A549 (cell line): Measurements from ENCODE around the gene P2RY13. TPM values are rescaled to one million over a fixed set of nuclear protein-coding genes. Genes with fewer than 3 reads are reported as not detected.

Experiments used
- ATAC-seq, 2 experiments: fragments of 200-7000 bp in 1 of 2; fragments of >200 bp in 1 of 2; cut with Nextera tagmentation in 1 of 2; cut with Tn5 transposase in 1 of 2; 3 replicates each; pipeline versions ENCODE4 v1.8.0 to v1.9.1; 2018 to 2020; ENCODE audit warnings: mild to moderate bottlenecking in 1 of 2, moderate library complexity in 1 of 2
- CTCF ChIA-PET: fragments of 300-600 bp; sonication (Branson Sonifier 250); formaldehyde crosslinking; extraction: SDS; loops from one replicate; lab custom pipeline; 2021; ENCODE audit warnings: antibody characterized with exemption, inconsistent platforms; lab: Yijun Ruan, JAX
- POLR2A ChIA-PET: fragments of 350-600 bp; formaldehyde crosslinking; extraction: SDS; loops from one replicate; lab custom pipeline; 2021; ENCODE audit warnings: antibody characterized with exemption, inconsistent platforms; lab: Yijun Ruan, JAX
- DNase-seq, 2 experiments: peaks; one replicate each; pipeline versions ENCODE4 v3.0.0 to v3.0.0-alpha.2; 2011 to 2016; ENCODE audit warnings: low read depth in 1 of 2, low spot score in 1 of 2
- FAIRE-seq: peaks from 2 replicates; lab custom pipeline; 2011; peaks lifted over from hg19 to GRCh38; lab: Jason Lieb, UNC
- H3K27ac ChIP-seq, 2 experiments: fragments of >200 bp; sonication (Bioruptor Twin); formaldehyde crosslinking; 3 replicates each; pipeline ENCODE4 v1.5.1; 2016 to 2017
- H3K4me1 ChIP-seq: fragments of >200 bp; sonication (Bioruptor Twin); formaldehyde crosslinking; 3 replicates; pipeline ENCODE4 v1.6.1; 2016
- H3K4me2 ChIP-seq: fragments of >200 bp; sonication (Bioruptor Twin); formaldehyde crosslinking; 3 replicates; pipeline ENCODE4 v1.6.1; 2016
- H3K4me3 ChIP-seq: fragments of >200 bp; sonication (Bioruptor Twin); formaldehyde crosslinking; 3 replicates; pipeline ENCODE4 v1.5.1; 2016
- H3K9me3 ChIP-seq: fragments of >200 bp; sonication (Bioruptor Twin); formaldehyde crosslinking; 3 replicates; pipeline ENCODE4 v1.6.1; 2016
- BCL3 ChIP-seq: fragments of >200 bp; sonication (Bioruptor Twin); formaldehyde crosslinking; IDR thresholded peaks from 3 replicates; pipeline ENCODE4 v1.6.1; 2016
- CHD4 ChIP-seq: fragments of 200-600 bp; sonication (generic); IDR thresholded peaks from 2 replicates; pipeline ENCODE4 v1.6.1; 2016; ENCODE audit warnings: antibody characterized with exemption, mild to moderate bottlenecking, borderline replicate concordance
- EHF ChIP-seq: fragments of 250-450 bp; sonication (Bioruptor Pico); IDR thresholded peaks from 2 replicates; pipeline ENCODE4 v1.5.0; 2020; ENCODE audit warnings: mild to moderate bottlenecking
- EHMT2 ChIP-seq: fragments of 200-600 bp; sonication (generic); IDR thresholded peaks from 2 replicates; pipeline ENCODE4 v1.6.1; 2016; ENCODE audit warnings: antibody characterized with exemption, low read depth, mild to moderate bottlenecking, moderate library complexity
- ELK1 ChIP-seq: fragments of 150-350 bp; IDR thresholded peaks from 2 replicates; pipeline ENCODE4 v1.6.1; 2014; ENCODE audit warnings: low read depth, mild to moderate bottlenecking, low read length
- FOSL2 ChIP-seq, 2 experiments: fragments of 450-650 bp in 1 of 2; fragments of >200 bp in 1 of 2; sonication (Bioruptor Twin) in 1 of 2; formaldehyde crosslinking; IDR thresholded peaks; 2 replicates each; pipeline versions ENCODE4 v1.5.0 to v1.6.1; 2016 to 2020; ENCODE audit warnings: mild to moderate bottlenecking in 1 of 2, moderate library complexity in 1 of 2
- HES2 ChIP-seq: fragments of >200 bp; sonication (Bioruptor Twin); formaldehyde crosslinking; IDR thresholded peaks from 2 replicates; pipeline ENCODE4 v1.6.1; 2016
- HMGXB4 ChIP-seq: fragments of 250-450 bp; sonication (Bioruptor Pico); IDR thresholded peaks from 2 replicates; pipeline ENCODE4 v1.5.0; 2021; ENCODE audit warnings: mild to moderate bottlenecking, moderate library complexity, borderline replicate concordance
- HOXB13 ChIP-seq: fragments of 250-450 bp; sonication (Bioruptor Pico); IDR thresholded peaks from 2 replicates; pipeline ENCODE4 v1.5.0; 2020; ENCODE audit warnings: low read depth, mild to moderate bottlenecking, moderate library complexity
- KDM1A ChIP-seq: fragments of 200-600 bp; sonication (generic); IDR thresholded peaks from 2 replicates; pipeline ENCODE4 v1.6.1; 2016; ENCODE audit warnings: low read depth, mild to moderate bottlenecking
- KDM5A ChIP-seq: fragments of 200-600 bp; sonication (generic); IDR thresholded peaks from 2 replicates; pipeline ENCODE4 v1.6.1; 2016; ENCODE audit warnings: antibody characterized with exemption, mild to moderate bottlenecking
- MAFK ChIP-seq: fragments of 450-650 bp; IDR thresholded peaks from 2 replicates; pipeline ENCODE4 v1.6.1; 2014; ENCODE audit not compliant: partially characterized antibody
- MAZ ChIP-seq: fragments of 150-350 bp; IDR thresholded peaks from 2 replicates; pipeline ENCODE4 v1.6.1; 2014; ENCODE audit warnings: antibody characterized with exemption, low read depth, low read length, borderline replicate concordance
- RAD21 ChIP-seq, 2 experiments: fragments of >200 bp in 1 of 2; sonication (Bioruptor Twin) in 1 of 2; formaldehyde crosslinking in 1 of 2; IDR thresholded peaks in 1 of 2; conservative IDR thresholded peaks in 1 of 2; 2 replicates in 1 of 2; 3 replicates in 1 of 2; pipeline ENCODE4 v1.6.1; 2012 to 2018; ENCODE audit warnings: inconsistent platforms in 1 of 2
- RARB ChIP-seq: fragments of 250-450 bp; sonication (Bioruptor Pico); IDR thresholded peaks from 2 replicates; pipeline ENCODE4 v1.8.0; 2021; ENCODE audit warnings: mild to moderate bottlenecking, moderate library complexity
- REST ChIP-seq: fragments of 200-600 bp; sonication (generic); IDR thresholded peaks from 2 replicates; pipeline ENCODE4 v1.6.1; 2016; ENCODE audit warnings: antibody characterized with exemption, mild to moderate bottlenecking, moderate library complexity
- RFX5 ChIP-seq: fragments of 450-650 bp; IDR thresholded peaks from 2 replicates; pipeline ENCODE4 v1.7.1; 2014; ENCODE audit warnings: antibody characterized with exemption, mild to moderate bottlenecking, moderate library complexity
- RNF2 ChIP-seq: fragments of 200-600 bp; sonication (generic); IDR thresholded peaks from 2 replicates; pipeline ENCODE4 v1.6.1; 2016; ENCODE audit warnings: low read depth, mild to moderate bottlenecking, antibody characterized with exemption, moderate library complexity, borderline replicate concordance
- WGBS: methylation state at CpG from one replicate; pipeline ENCODE4 v1.1.6; 2017; ENCODE audit errors: missing lambda C conversion rate; 5-methylcytosine and 5-hydroxymethylcytosine counted together
- polyA plus RNA-seq, 4 experiments: library from polyadenylated mRNA; depleted of rRNA in 3 of 4; stranded (reverse); fragments of >200 nt; fragmentation: RNase III in 1 of 4; extraction: RNeasy Plus Mini Kit Qiagen cat#74134 plus additional on column Dnase treatment in 1 of 4; gene quantifications; 2 replicates in 3 of 4; 3 replicates in 1 of 4; pipeline ENCODE4 v1.2.3, GENCODE V29; 2011 to 2017

The P2RY13 gene
- polyA plus RNA-seq, 2 of the 4 experiments (the other 2 are of a cell fraction): not detected

GRCh38 chr3:151331696-151332095, 2.3 kb upstream of the P2RY13 start:
- Histone ChIP-seq H3K4me3 (no peak overlapping the region), H3K4me1 (peaks cover 13% of the 10 kb centered on the region; the same call in 2 of the 3 replicates), H3K9me3 (no peaks in the 10 kb centered on the region), H3K4me2 (no peak overlapping the region), H3K27ac (no peak overlapping the region)
- no peak for DNase-seq
- TF ChIP-seq RARB: no peak
- TF ChIP-seq EHF (CRISPR knock-in tag): no peak
- TF ChIP-seq ELK1: no peak
- ATAC-seq: no peak
- CTCF ChIA-PET: interaction anchor here (1.3 to 1.6 kb wide), 2 partner anchors 27 to 104 kb away, joined by 4 to 5 read pairs; no protein-coding TSS in a partner anchor
- no peak for FAIRE-seq
- 83% methylated on average over 2 of the region's 2 CpGs for WGBS
- POLR2A ChIA-PET: no interaction called here

GRCh38 chr3:151330899-151331298, 1.6 kb upstream of the P2RY13 start:
- POLR2A ChIA-PET: no interaction called here
- FAIRE-seq (no peak), DNase-seq (no peak)
- H3K4me3 ChIP-seq: no peak overlapping the region
- CTCF ChIA-PET: interaction anchor here (1.3 kb wide), 1 partner anchor 103 kb away, joined by 5 read pairs; no protein-coding TSS in a partner anchor
- TF ChIP-seq KDM5A: no peak
- TF ChIP-seq BCL3: no peak
- no peak for TF ChIP-seq EHMT2
- no peak for TF ChIP-seq REST
- TF ChIP-seq HMGXB4 (CRISPR knock-in tag): no peak
- no peak for TF ChIP-seq KDM1A
- no peak for TF ChIP-seq RAD21 (conservative IDR thresholded peaks at IDR 0.05 in 1 of 2, IDR thresholded peaks at IDR 0.05 in 1 of 2)
- TF ChIP-seq HES2: no peak
- no peak for TF ChIP-seq RFX5
- TF ChIP-seq MAZ: no peak
- TF ChIP-seq MAFK: no peak
- TF ChIP-seq CHD4: no peak
- TF ChIP-seq RNF2: no peak
- TF ChIP-seq RARB: no peak
- no peak for TF ChIP-seq HOXB13 (CRISPR knock-in tag)
- TF ChIP-seq FOSL2 (IDR thresholded peaks at IDR 0.05): no peak
- no peak for TF ChIP-seq FOSL2 (CRISPR knock-in tag; IDR thresholded peaks at IDR 0.05)
- TF ChIP-seq, all 56 proteins: peak for 0
- H3K4me1 ChIP-seq: peaks cover 13% of the 10 kb centered on the region; the same call in 2 of the 3 replicates
- no peak for ATAC-seq
- no peaks in the 10 kb centered on the region for H3K9me3 ChIP-seq
- no peak overlapping the region for H3K4me2 ChIP-seq
- no peak overlapping the region for H3K27ac ChIP-seq
